GM23338 (cell line): ENCODE measurements around the gene CDC14A. TPM values are rescaled to one million over a fixed set of nuclear protein-coding genes. Genes with fewer than 3 reads are reported as not detected.

Experiments used
- ATAC-seq: fragments of 200-7000 bp; cut with Tn5 transposase; 3 replicates; pipeline ENCODE4 v1.9.1; 2020
- DNase-seq: peaks from one replicate; pipeline ENCODE4 v3.0.0-alpha.2; 2015; ENCODE audit warnings: low spot score
- H2AFZ ChIP-seq: fragments of 200-600 bp; sonication (generic); 2 replicates; pipeline ENCODE4 v1.8.0; 2016; ENCODE audit warnings: antibody characterized with exemption, mild to moderate bottlenecking, moderate library complexity
- H3F3A ChIP-seq: fragments of 200-600 bp; sonication (generic); replicated peaks from 2 replicates; pipeline ENCODE4 v1.8.0; 2017; ENCODE audit warnings: antibody characterized with exemption, mixed run types, low read depth
- H3K27ac ChIP-seq: fragments of 200-600 bp; sonication (generic); 2 replicates; pipeline ENCODE4 v1.6.1; 2016; ENCODE audit warnings: low read depth
- H3K27me3 ChIP-seq: fragments of 200-600 bp; sonication (generic); 2 replicates; pipeline ENCODE4 v1.8.0; 2016; ENCODE audit warnings: mild to moderate bottlenecking, mixed run types, moderate library complexity; ENCODE audit not compliant: insufficient read depth
- H3K36me3 ChIP-seq: fragments of 200-600 bp; sonication (generic); 2 replicates; pipeline ENCODE4 v1.8.0; 2016; ENCODE audit warnings: mild to moderate bottlenecking; ENCODE audit not compliant: insufficient read depth
- H3K4me1 ChIP-seq: fragments of 200-600 bp; sonication (generic); 2 replicates; pipeline ENCODE4 v1.8.0; 2016; ENCODE audit warnings: mild to moderate bottlenecking, moderate library complexity; ENCODE audit not compliant: insufficient read depth
- H3K4me2 ChIP-seq: fragments of 200-600 bp; sonication (generic); 2 replicates; pipeline ENCODE4 v1.7.1; 2017; ENCODE audit warnings: mixed run types
- H3K4me3 ChIP-seq: fragments of 200-600 bp; sonication (generic); 2 replicates; pipeline ENCODE4 v1.6.1; 2016; ENCODE audit warnings: mixed run types
- H3K79me2 ChIP-seq: fragments of 200-600 bp; sonication (generic); replicated peaks from 2 replicates; pipeline ENCODE4 v1.8.0; 2017; ENCODE audit warnings: mild to moderate bottlenecking; ENCODE audit not compliant: insufficient read depth
- H3K9me2 ChIP-seq: fragments of 200-600 bp; sonication (generic); 2 replicates; pipeline ENCODE4 v1.8.0; 2017; ENCODE audit not compliant: insufficient read depth
- H4K20me1 ChIP-seq: fragments of 200-600 bp; sonication (generic); replicated peaks from 2 replicates; pipeline ENCODE4 v1.8.0; 2017; ENCODE audit warnings: mild to moderate bottlenecking; ENCODE audit not compliant: insufficient read depth
- H3K27ac Mint-ChIP-seq: 2 replicates; pipeline ENCODE4 v1.8.0; 2020; ENCODE audit warnings: inconsistent platforms, mild to moderate bottlenecking, moderate library complexity, mixed read lengths
- H3K27me3 Mint-ChIP-seq: 3 replicates; pipeline ENCODE4 v1.8.0; 2022; ENCODE audit warnings: low read depth, mild to moderate bottlenecking, moderate library complexity, mixed read lengths, inconsistent platforms; ENCODE audit not compliant: insufficient read depth, poor library complexity
- H3K36me3 Mint-ChIP-seq: 3 replicates; pipeline ENCODE4 v1.8.0; 2021; ENCODE audit warnings: low read depth, mild to moderate bottlenecking, inconsistent platforms, moderate library complexity, mixed read lengths
- H3K4me1 Mint-ChIP-seq: 3 replicates; pipeline ENCODE4 v1.8.0; 2020; ENCODE audit warnings: mild to moderate bottlenecking, inconsistent platforms, mixed read lengths
- H3K4me3 Mint-ChIP-seq: 3 replicates; pipeline ENCODE4 v1.8.0; 2021; ENCODE audit warnings: moderate library complexity, mild to moderate bottlenecking, inconsistent platforms, mixed read lengths
- H3K9me3 Mint-ChIP-seq: 3 replicates; pipeline ENCODE4 v1.8.0; 2020; ENCODE audit warnings: moderate library complexity, mild to moderate bottlenecking, inconsistent platforms, mixed read lengths
- CREB1 ChIP-seq: fragments of 250-450 bp; sonication (Bioruptor Pico); IDR thresholded peaks from 2 replicates; pipeline ENCODE4 v1.5.0; 2020; ENCODE audit warnings: low read depth, mild to moderate bottlenecking, moderate library complexity
- EZH2 ChIP-seq: fragments of 200-600 bp; sonication (generic); IDR thresholded peaks from one replicate; pipeline ENCODE4 v1.8.0; 2017; ENCODE audit warnings: antibody characterized with exemption, mild to moderate bottlenecking, low read depth; ENCODE audit not compliant: unreplicated experiment
- EZH2phosphoT487 ChIP-seq: fragments of 200-600 bp; sonication (generic); IDR thresholded peaks from one replicate; pipeline ENCODE4 v1.8.1; 2018; ENCODE audit warnings: antibody characterized with exemption; ENCODE audit not compliant: unreplicated experiment
- JUNB ChIP-seq: IDR thresholded peaks from one replicate; pipeline ENCODE4 v1.6.1; 2016; ENCODE audit warnings: antibody characterized with exemption; ENCODE audit not compliant: unreplicated experiment
- NANOG ChIP-seq: IDR thresholded peaks from 2 replicates; pipeline ENCODE4 v1.6.1; 2016; ENCODE audit warnings: antibody characterized with exemption, borderline replicate concordance
- POLR2AphosphoS5 ChIP-seq: IDR thresholded peaks from 2 replicates; pipeline ENCODE4 v1.6.1; 2016; ENCODE audit warnings: antibody characterized with exemption, low read depth
- STAT1 ChIP-seq: IDR thresholded peaks from one replicate; pipeline ENCODE4 v1.6.1; 2016; ENCODE audit warnings: antibody characterized with exemption; ENCODE audit not compliant: unreplicated experiment
- ZNF114 ChIP-seq: fragments of 250-450 bp; sonication (Bioruptor Pico); IDR thresholded peaks from 2 replicates; pipeline ENCODE4 v1.5.0; 2020; ENCODE audit warnings: mild to moderate bottlenecking, moderate library complexity
- ZNF331 ChIP-seq: fragments of 250-450 bp; sonication (Bioruptor Pico); IDR thresholded peaks from 2 replicates; pipeline ENCODE4 v1.5.0; 2020; ENCODE audit warnings: low read depth, mild to moderate bottlenecking, moderate library complexity
- polyA plus RNA-seq: library from polyadenylated mRNA; unstranded; fragments of >200 nt; fragmentation: Nextera tagmentation; extraction: Ambion mirVana; gene quantifications from 2 replicates; pipeline ENCODE4 v1.2.1, GENCODE V29; 2016
- total RNA-seq: library from RNA; depleted of rRNA; stranded (reverse); fragments of >200 nt; shearing (Covaris generic); gene quantifications from 2 replicates; pipeline ENCODE4 v1.2.3, GENCODE V29; 2014
- TF ChIP-seq, protein P1 (sequence below): IDR thresholded peaks from 2 replicates; pipeline ENCODE4 v1.6.1; 2016; ENCODE audit warnings: antibody characterized with exemption
- TF ChIP-seq, protein P2 (sequence below): IDR thresholded peaks from one replicate; pipeline ENCODE4 v1.6.1; 2018; ENCODE audit warnings: antibody characterized with exemption; ENCODE audit not compliant: unreplicated experiment
- TF ChIP-seq, protein P3 (sequence below): fragments of 250-450 bp; sonication (Bioruptor Pico); IDR thresholded peaks from 2 replicates; pipeline ENCODE4 v1.5.0; 2020; ENCODE audit warnings: mild to moderate bottlenecking, moderate library complexity
- TF ChIP-seq, protein P4 (sequence below), 2 experiments: fragments of 200-600 bp in 1 of 2; sonication (generic) in 1 of 2; conservative IDR thresholded peaks; 2 replicates each; pipeline versions ENCODE4 v1.5.1 to v1.6.1; 2016 to 2017; ENCODE audit warnings: antibody characterized with exemption in 2 of 2, low read depth in 2 of 2, mild to moderate bottlenecking in 2 of 2, moderate library complexity in 1 of 2

The CDC14A gene
- total and polyA plus RNA-seq, 2 experiments from 2014 or later, result 11.1 to 20.8 TPM

DNA sequence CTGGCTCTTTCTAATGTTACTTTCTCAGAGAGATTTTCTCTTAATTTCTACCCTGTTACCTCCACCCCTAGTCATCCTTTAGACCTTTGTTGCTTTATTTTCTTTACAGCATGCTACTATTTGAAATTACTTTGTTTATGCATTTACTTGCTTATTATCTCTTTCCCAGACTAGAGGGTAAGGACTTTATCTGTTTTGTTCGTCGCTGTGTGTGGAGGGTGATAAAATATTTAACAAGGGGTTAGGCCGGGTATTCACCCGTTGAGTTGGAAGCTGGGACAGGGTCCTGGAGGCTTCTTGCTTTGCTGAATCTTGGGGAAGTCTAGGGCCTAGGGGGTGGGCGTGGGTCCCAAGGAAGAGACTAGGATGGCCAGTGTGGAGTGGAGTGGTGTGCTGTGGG, 43.6 kb downstream of the CDC14A start:
- H3K4me3 Mint-ChIP-seq, result no peak overlapping the region
- TF ChIP-seq, protein P1, sequence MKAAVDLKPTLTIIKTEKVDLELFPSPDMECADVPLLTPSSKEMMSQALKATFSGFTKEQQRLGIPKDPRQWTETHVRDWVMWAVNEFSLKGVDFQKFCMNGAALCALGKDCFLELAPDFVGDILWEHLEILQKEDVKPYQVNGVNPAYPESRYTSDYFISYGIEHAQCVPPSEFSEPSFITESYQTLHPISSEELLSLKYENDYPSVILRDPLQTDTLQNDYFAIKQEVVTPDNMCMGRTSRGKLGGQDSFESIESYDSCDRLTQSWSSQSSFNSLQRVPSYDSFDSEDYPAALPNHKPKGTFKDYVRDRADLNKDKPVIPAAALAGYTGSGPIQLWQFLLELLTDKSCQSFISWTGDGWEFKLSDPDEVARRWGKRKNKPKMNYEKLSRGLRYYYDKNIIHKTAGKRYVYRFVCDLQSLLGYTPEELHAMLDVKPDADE, result no peak
- no peak for TF ChIP-seq JUNB
- TF ChIP-seq EZH2phosphoT487, result no peak
- TF ChIP-seq ZNF331 (CRISPR knock-in tag), result no peak
- no peak for TF ChIP-seq CREB1
- TF ChIP-seq EZH2, result no peak
- no peak for TF ChIP-seq NANOG
- TF ChIP-seq, protein P2, sequence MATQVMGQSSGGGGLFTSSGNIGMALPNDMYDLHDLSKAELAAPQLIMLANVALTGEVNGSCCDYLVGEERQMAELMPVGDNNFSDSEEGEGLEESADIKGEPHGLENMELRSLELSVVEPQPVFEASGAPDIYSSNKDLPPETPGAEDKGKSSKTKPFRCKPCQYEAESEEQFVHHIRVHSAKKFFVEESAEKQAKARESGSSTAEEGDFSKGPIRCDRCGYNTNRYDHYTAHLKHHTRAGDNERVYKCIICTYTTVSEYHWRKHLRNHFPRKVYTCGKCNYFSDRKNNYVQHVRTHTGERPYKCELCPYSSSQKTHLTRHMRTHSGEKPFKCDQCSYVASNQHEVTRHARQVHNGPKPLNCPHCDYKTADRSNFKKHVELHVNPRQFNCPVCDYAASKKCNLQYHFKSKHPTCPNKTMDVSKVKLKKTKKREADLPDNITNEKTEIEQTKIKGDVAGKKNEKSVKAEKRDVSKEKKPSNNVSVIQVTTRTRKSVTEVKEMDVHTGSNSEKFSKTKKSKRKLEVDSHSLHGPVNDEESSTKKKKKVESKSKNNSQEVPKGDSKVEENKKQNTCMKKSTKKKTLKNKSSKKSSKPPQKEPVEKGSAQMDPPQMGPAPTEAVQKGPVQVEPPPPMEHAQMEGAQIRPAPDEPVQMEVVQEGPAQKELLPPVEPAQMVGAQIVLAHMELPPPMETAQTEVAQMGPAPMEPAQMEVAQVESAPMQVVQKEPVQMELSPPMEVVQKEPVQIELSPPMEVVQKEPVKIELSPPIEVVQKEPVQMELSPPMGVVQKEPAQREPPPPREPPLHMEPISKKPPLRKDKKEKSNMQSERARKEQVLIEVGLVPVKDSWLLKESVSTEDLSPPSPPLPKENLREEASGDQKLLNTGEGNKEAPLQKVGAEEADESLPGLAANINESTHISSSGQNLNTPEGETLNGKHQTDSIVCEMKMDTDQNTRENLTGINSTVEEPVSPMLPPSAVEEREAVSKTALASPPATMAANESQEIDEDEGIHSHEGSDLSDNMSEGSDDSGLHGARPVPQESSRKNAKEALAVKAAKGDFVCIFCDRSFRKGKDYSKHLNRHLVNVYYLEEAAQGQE, result no peak
- TF ChIP-seq STAT1, result no peak
- no peak for TF ChIP-seq ZNF114 (CRISPR knock-in tag)
- TF ChIP-seq, protein P3, sequence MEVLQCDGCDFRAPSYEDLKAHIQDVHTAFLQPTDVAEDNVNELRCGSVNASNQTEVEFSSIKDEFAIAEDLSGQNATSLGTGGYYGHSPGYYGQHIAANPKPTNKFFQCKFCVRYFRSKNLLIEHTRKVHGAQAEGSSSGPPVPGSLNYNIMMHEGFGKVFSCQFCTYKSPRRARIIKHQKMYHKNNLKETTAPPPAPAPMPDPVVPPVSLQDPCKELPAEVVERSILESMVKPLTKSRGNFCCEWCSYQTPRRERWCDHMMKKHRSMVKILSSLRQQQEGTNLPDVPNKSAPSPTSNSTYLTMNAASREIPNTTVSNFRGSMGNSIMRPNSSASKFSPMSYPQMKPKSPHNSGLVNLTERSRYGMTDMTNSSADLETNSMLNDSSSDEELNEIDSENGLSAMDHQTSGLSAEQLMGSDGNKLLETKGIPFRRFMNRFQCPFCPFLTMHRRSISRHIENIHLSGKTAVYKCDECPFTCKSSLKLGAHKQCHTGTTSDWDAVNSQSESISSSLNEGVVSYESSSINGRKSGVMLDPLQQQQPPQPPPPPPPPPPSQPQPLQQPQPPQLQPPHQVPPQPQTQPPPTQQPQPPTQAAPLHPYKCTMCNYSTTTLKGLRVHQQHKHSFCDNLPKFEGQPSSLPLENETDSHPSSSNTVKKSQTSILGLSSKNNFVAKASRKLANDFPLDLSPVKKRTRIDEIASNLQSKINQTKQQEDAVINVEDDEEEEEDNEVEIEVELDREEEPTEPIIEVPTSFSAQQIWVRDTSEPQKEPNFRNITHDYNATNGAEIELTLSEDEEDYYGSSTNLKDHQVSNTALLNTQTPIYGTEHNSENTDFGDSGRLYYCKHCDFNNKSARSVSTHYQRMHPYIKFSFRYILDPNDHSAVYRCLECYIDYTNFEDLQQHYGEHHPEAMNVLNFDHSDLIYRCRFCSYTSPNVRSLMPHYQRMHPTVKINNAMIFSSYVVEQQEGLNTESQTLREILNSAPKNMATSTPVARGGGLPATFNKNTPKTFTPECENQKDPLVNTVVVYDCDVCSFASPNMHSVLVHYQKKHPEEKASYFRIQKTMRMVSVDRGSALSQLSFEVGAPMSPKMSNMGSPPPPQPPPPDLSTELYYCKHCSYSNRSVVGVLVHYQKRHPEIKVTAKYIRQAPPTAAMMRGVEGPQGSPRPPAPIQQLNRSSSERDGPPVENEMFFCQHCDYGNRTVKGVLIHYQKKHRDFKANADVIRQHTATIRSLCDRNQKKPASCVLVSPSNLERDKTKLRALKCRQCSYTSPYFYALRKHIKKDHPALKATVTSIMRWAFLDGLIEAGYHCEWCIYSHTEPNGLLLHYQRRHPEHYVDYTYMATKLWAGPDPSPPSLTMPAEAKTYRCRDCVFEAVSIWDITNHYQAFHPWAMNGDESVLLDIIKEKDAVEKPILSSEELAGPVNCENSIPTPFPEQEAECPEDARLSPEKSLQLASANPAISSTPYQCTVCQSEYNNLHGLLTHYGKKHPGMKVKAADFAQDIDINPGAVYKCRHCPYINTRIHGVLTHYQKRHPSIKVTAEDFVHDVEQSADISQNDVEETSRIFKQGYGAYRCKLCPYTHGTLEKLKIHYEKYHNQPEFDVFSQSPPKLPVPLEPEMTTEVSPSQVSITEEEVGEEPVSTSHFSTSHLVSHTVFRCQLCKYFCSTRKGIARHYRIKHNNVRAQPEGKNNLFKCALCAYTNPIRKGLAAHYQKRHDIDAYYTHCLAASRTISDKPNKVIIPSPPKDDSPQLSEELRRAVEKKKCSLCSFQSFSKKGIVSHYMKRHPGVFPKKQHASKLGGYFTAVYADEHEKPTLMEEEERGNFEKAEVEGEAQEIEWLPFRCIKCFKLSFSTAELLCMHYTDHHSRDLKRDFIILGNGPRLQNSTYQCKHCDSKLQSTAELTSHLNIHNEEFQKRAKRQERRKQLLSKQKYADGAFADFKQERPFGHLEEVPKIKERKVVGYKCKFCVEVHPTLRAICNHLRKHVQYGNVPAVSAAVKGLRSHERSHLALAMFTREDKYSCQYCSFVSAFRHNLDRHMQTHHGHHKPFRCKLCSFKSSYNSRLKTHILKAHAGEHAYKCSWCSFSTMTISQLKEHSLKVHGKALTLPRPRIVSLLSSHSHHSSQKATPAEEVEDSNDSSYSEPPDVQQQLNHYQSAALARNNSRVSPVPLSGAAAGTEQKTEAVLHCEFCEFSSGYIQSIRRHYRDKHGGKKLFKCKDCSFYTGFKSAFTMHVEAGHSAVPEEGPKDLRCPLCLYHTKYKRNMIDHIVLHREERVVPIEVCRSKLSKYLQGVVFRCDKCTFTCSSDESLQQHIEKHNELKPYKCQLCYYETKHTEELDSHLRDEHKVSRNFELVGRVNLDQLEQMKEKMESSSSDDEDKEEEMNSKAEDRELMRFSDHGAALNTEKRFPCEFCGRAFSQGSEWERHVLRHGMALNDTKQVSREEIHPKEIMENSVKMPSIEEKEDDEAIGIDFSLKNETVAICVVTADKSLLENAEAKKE (CRISPR knock-in tag), result no peak
- no peak for TF ChIP-seq POLR2AphosphoS5
- TF ChIP-seq, protein P4, sequence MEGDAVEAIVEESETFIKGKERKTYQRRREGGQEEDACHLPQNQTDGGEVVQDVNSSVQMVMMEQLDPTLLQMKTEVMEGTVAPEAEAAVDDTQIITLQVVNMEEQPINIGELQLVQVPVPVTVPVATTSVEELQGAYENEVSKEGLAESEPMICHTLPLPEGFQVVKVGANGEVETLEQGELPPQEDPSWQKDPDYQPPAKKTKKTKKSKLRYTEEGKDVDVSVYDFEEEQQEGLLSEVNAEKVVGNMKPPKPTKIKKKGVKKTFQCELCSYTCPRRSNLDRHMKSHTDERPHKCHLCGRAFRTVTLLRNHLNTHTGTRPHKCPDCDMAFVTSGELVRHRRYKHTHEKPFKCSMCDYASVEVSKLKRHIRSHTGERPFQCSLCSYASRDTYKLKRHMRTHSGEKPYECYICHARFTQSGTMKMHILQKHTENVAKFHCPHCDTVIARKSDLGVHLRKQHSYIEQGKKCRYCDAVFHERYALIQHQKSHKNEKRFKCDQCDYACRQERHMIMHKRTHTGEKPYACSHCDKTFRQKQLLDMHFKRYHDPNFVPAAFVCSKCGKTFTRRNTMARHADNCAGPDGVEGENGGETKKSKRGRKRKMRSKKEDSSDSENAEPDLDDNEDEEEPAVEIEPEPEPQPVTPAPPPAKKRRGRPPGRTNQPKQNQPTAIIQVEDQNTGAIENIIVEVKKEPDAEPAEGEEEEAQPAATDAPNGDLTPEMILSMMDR (conservative IDR thresholded peaks at IDR 0.05; ENCODE audit: low read depth in 2 of 2), result no peak
- no peak for ATAC-seq
- Histone ChIP-seq H3K36me3 (no peaks in the 10 kb centered on the region), H3K27ac (no peak overlapping the region), H3F3A (no peaks in the 10 kb centered on the region), H3K4me3 (no peak overlapping the region), H2AFZ (no peak overlapping the region), H4K20me1 (no peaks in the 10 kb centered on the region), H3K4me1 (peaks cover 11% of the 10 kb centered on the region), H3K4me2 (no peak overlapping the region), H3K79me2 (peaks cover 3% of the 10 kb centered on the region), H3K9me2 (no peaks in the 10 kb centered on the region), H3K27me3 (no peaks in the 10 kb centered on the region)
- DNase-seq, result no peak
- H3K9me3 Mint-ChIP-seq, result no peaks in the 10 kb centered on the region
- H3K4me1 Mint-ChIP-seq, result peaks cover 18% of the 10 kb centered on the region
- no peaks in the 10 kb centered on the region for H3K27me3 Mint-ChIP-seq
- peak overlapping the region; percentile 44 for H3K27ac Mint-ChIP-seq
- no peaks in the 10 kb centered on the region for H3K36me3 Mint-ChIP-seq
